Measurements from ENCODE around the gene TUBA1A. TPM values are rescaled to one million over a fixed set of nuclear protein-coding genes. Genes with fewer than 3 reads are reported as not detected.

TUBA1A gene
- total RNA-seq, 1 experiment from 2014 or later: 139 TPM

GRCh38 chr12:49228653-49229052 is 39.8 kb upstream of the TUBA1A start:
- no peak for DNase-seq
- Histone ChIP-seq H3K79me2 (ENCODE audit: low read length) (no peaks in the 10 kb centered on the region), H4K20me1 (ENCODE audit: insufficient read depth, low read depth, low read length) (no peaks in the 10 kb centered on the region), H3K27ac (ENCODE audit: low read length) (no peak overlapping the region), H3K27me3 (ENCODE audit: low read length) (no peaks in the 10 kb centered on the region), H3K9ac (ENCODE audit: low read length) (no peak overlapping the region), H3K9me3 (ENCODE audit: low read length) (no peaks in the 10 kb centered on the region), H3K4me2 (ENCODE audit: low read depth, low read length, poor library complexity, severe bottlenecking) (peak overlapping the region; percentile 34), H3K4me3 (ENCODE audit: low read length) (no peak overlapping the region), H2AFZ (ENCODE audit: low read length) (no peak overlapping the region), H3K36me3 (ENCODE audit: insufficient read depth, low read length) (no peaks in the 10 kb centered on the region), H3K4me1 (ENCODE audit: low read length) (peaks cover 13% of the 10 kb centered on the region), H3K9me2 (replicated peaks; ENCODE audit: insufficient read depth, low read length) (no peaks in the 10 kb centered on the region)

GRCh38 chr12:49227713-49228112 is 38.8 kb upstream of the TUBA1A start:
- Histone ChIP-seq H3K79me2 (ENCODE audit: low read length) (no peaks in the 10 kb centered on the region), H3K9ac (ENCODE audit: low read length) (no peak overlapping the region), H3K4me1 (ENCODE audit: low read length) (peaks cover 13% of the 10 kb centered on the region), H2AFZ (ENCODE audit: low read length) (no peak overlapping the region), H3K36me3 (ENCODE audit: insufficient read depth, low read length) (no peaks in the 10 kb centered on the region), H3K9me2 (replicated peaks; ENCODE audit: insufficient read depth, low read length) (no peaks in the 10 kb centered on the region), H4K20me1 (ENCODE audit: insufficient read depth, low read depth, low read length) (no peaks in the 10 kb centered on the region), H3K27me3 (ENCODE audit: low read length) (no peaks in the 10 kb centered on the region), H3K4me3 (ENCODE audit: low read length) (no peak overlapping the region), H3K9me3 (ENCODE audit: low read length) (no peaks in the 10 kb centered on the region), H3K4me2 (ENCODE audit: low read depth, low read length, poor library complexity, severe bottlenecking) (peak overlapping the region; percentile 34), H3K27ac (ENCODE audit: low read length) (no peak overlapping the region)
- DNase-seq: no peak

GRCh38 chr12:49225576-49226166 is 36.8 kb upstream of the TUBA1A start:
- Histone ChIP-seq H3K9ac (ENCODE audit: low read length) (no peak overlapping the region), H4K20me1 (ENCODE audit: insufficient read depth, low read depth, low read length) (no peaks in the 10 kb centered on the region), H3K27me3 (ENCODE audit: low read length) (no peaks in the 10 kb centered on the region), H3K79me2 (ENCODE audit: low read length) (no peaks in the 10 kb centered on the region), H3K9me3 (ENCODE audit: low read length) (no peaks in the 10 kb centered on the region), H3K9me2 (replicated peaks; ENCODE audit: insufficient read depth, low read length) (no peaks in the 10 kb centered on the region), H3K36me3 (ENCODE audit: insufficient read depth, low read length) (no peaks in the 10 kb centered on the region), H3K4me2 (ENCODE audit: low read depth, low read length, poor library complexity, severe bottlenecking) (no peak overlapping the region), H3K4me1 (ENCODE audit: low read length) (peaks cover 13% of the 10 kb centered on the region), H3K4me3 (ENCODE audit: low read length) (no peak overlapping the region), H2AFZ (ENCODE audit: low read length) (no peak overlapping the region), H3K27ac (ENCODE audit: low read length) (no peak overlapping the region)
- peak; percentile 52 for DNase-seq

- Histone ChIP-seq H3K27ac (ENCODE audit: low read length) (no peak overlapping the region), H3K79me2 (ENCODE audit: low read length) (no peaks in the 10 kb centered on the region), H4K20me1 (ENCODE audit: insufficient read depth, low read depth, low read length) (no peaks in the 10 kb centered on the region), H2AFZ (ENCODE audit: low read length) (no peak overlapping the region), H3K9ac (ENCODE audit: low read length) (no peak overlapping the region), H3K4me1 (ENCODE audit: low read length) (peaks cover 12% of the 10 kb centered on the region), H3K36me3 (ENCODE audit: insufficient read depth, low read length) (no peaks in the 10 kb centered on the region), H3K27me3 (ENCODE audit: low read length) (no peaks in the 10 kb centered on the region), H3K9me2 (replicated peaks; ENCODE audit: insufficient read depth, low read length) (no peaks in the 10 kb centered on the region), H3K4me3 (ENCODE audit: low read length) (no peak overlapping the region), H3K9me3 (ENCODE audit: low read length) (no peaks in the 10 kb centered on the region), H3K4me2 (ENCODE audit: low read depth, low read length, poor library complexity, severe bottlenecking) (no peak overlapping the region)
- DNase-seq: no peak
Measured at GRCh38 chr12:49223590-49224369, 34.9 kb upstream of the TUBA1A start.

- no peaks in the 10 kb centered on the region for H3K9me3 ChIP-seq (ENCODE audit: low read length)
- no peak overlapping the region for H3K4me3 ChIP-seq (ENCODE audit: low read length)
- no peak for DNase-seq
- no peak overlapping the region for H3K9ac ChIP-seq (ENCODE audit: low read length)
- H3K4me2 ChIP-seq (ENCODE audit: low read depth, low read length, poor library complexity, severe bottlenecking): no peak overlapping the region
- H3K27me3 ChIP-seq (ENCODE audit: low read length): no peaks in the 10 kb centered on the region
- H3K4me1 ChIP-seq (ENCODE audit: low read length): peaks cover 6% of the 10 kb centered on the region
- no peak overlapping the region for H2AFZ ChIP-seq (ENCODE audit: low read length)
- no peaks in the 10 kb centered on the region for H3K79me2 ChIP-seq (ENCODE audit: low read length)
- H4K20me1 ChIP-seq (ENCODE audit: insufficient read depth, low read depth, low read length): no peaks in the 10 kb centered on the region
- no peaks in the 10 kb centered on the region for H3K9me2 ChIP-seq (replicated peaks; ENCODE audit: insufficient read depth, low read length)
- H3K27ac ChIP-seq (ENCODE audit: low read length): no peak overlapping the region
- H3K36me3 ChIP-seq (ENCODE audit: insufficient read depth, low read length): no peaks in the 10 kb centered on the region
Measured at GRCh38 chr12:49223122-49223521, 34.2 kb upstream of the TUBA1A start.

- Histone ChIP-seq H3K27me3 (ENCODE audit: low read length) (no peaks in the 10 kb centered on the region), H4K20me1 (ENCODE audit: insufficient read depth, low read depth, low read length) (no peaks in the 10 kb centered on the region), H3K4me3 (ENCODE audit: low read length) (no peak overlapping the region), H3K36me3 (ENCODE audit: insufficient read depth, low read length) (no peaks in the 10 kb centered on the region), H3K4me1 (ENCODE audit: low read length) (no peaks in the 10 kb centered on the region), H3K9me3 (ENCODE audit: low read length) (no peaks in the 10 kb centered on the region), H3K9me2 (replicated peaks; ENCODE audit: insufficient read depth, low read length) (no peaks in the 10 kb centered on the region), H2AFZ (ENCODE audit: low read length) (peak overlapping the region; percentile 62; the same call in 1 of the 2 replicates), H3K27ac (ENCODE audit: low read length) (no peak overlapping the region), H3K4me2 (ENCODE audit: low read depth, low read length, poor library complexity, severe bottlenecking) (no peak overlapping the region), H3K79me2 (ENCODE audit: low read length) (no peaks in the 10 kb centered on the region), H3K9ac (ENCODE audit: low read length) (no peak overlapping the region)
- no peak for DNase-seq
Measured at GRCh38 chr12:49220972-49221371, 32.1 kb upstream of the TUBA1A start.

GRCh38 chr12:49219417-49220026 is 30.6 kb upstream of the TUBA1A start:
- Histone ChIP-seq H3K27ac (ENCODE audit: low read length) (no peak overlapping the region), H3K4me3 (ENCODE audit: low read length) (no peak overlapping the region), H3K36me3 (ENCODE audit: insufficient read depth, low read length) (no peaks in the 10 kb centered on the region), H3K9me3 (ENCODE audit: low read length) (no peaks in the 10 kb centered on the region), H3K27me3 (ENCODE audit: low read length) (no peaks in the 10 kb centered on the region), H3K4me2 (ENCODE audit: low read depth, low read length, poor library complexity, severe bottlenecking) (no peak overlapping the region), H2AFZ (ENCODE audit: low read length) (no peak overlapping the region), H3K9me2 (replicated peaks; ENCODE audit: insufficient read depth, low read length) (no peaks in the 10 kb centered on the region), H3K79me2 (ENCODE audit: low read length) (no peaks in the 10 kb centered on the region), H3K4me1 (ENCODE audit: low read length) (peaks cover 7% of the 10 kb centered on the region), H3K9ac (ENCODE audit: low read length) (no peak overlapping the region), H4K20me1 (ENCODE audit: insufficient read depth, low read depth, low read length) (no peaks in the 10 kb centered on the region)
- no peak for DNase-seq

GRCh38 chr12:49212572-49212971 is 23.7 kb upstream of the TUBA1A start:
- no peaks in the 10 kb centered on the region for H3K9me2 ChIP-seq (replicated peaks; ENCODE audit: insufficient read depth, low read length)
- H3K4me3 ChIP-seq (ENCODE audit: low read length): no peak overlapping the region
- no peaks in the 10 kb centered on the region for H4K20me1 ChIP-seq (ENCODE audit: insufficient read depth, low read depth, low read length)
- no peak overlapping the region for H3K27ac ChIP-seq (ENCODE audit: low read length)
- no peak for DNase-seq
- H3K27me3 ChIP-seq (ENCODE audit: low read length): no peaks in the 10 kb centered on the region
- H3K36me3 ChIP-seq (ENCODE audit: insufficient read depth, low read length): no peaks in the 10 kb centered on the region
- no peak overlapping the region for H2AFZ ChIP-seq (ENCODE audit: low read length)
- H3K9ac ChIP-seq (ENCODE audit: low read length): no peak overlapping the region
- no peaks in the 10 kb centered on the region for H3K79me2 ChIP-seq (ENCODE audit: low read length)
- peaks cover 7% of the 10 kb centered on the region for H3K4me1 ChIP-seq (ENCODE audit: low read length)
- H3K9me3 ChIP-seq (ENCODE audit: low read length): no peaks in the 10 kb centered on the region
- no peak overlapping the region for H3K4me2 ChIP-seq (ENCODE audit: low read depth, low read length, poor library complexity, severe bottlenecking)
